ENCODE data around the gene PJA1. TPM values are rescaled to one million over a fixed set of nuclear protein-coding genes. Genes with fewer than 3 reads are reported as not detected.

The PJA1 gene
- total RNA-seq, 1 experiment from 2014 or later, result 43.1 TPM

GRCh38 chrX:69172937-69173336, 7.7 kb upstream of the PJA1 start:
- Mint-ChIP-seq H3K9me3 (peaks cover 12% of the 10 kb centered on the region), H3K4me1 (peaks cover 4% of the 10 kb centered on the region), H3K4me3 (no peak overlapping the region), H3K36me3 (0 out of 2 replicates have a peak, but pooled peaks cover 2% of the 10 kb centered on the region), H3K27me3 (ENCODE audit: low read depth) (peaks cover 13% of the 10 kb centered on the region), H3K27ac (no peak overlapping the region)
- ChIA-PET CTCF (no interaction called here), POLR2A (no interaction called here)
- ATAC-seq (no peak), DNase-seq (ENCODE audit: low spot score) (no peak)
- TF ChIP-seq GRHL2 (CRISPR knock-in tag; IDR thresholded peaks at IDR 0.05; ENCODE audit: insufficient replicate concordance, severe bottlenecking) (no peak), JUN (CRISPR knock-in tag; IDR thresholded peaks at IDR 0.05) (no peak), FOXJ3 (CRISPR knock-in tag; IDR thresholded peaks at IDR 0.05; ENCODE audit: borderline replicate concordance) (no peak), TEAD4 (CRISPR knock-in tag; IDR thresholded peaks at IDR 0.05) (no peak), ETV6 (CRISPR knock-in tag; IDR thresholded peaks at IDR 0.05) (no peak)

GRCh38 chrX:69170319-69170718, 5.1 kb upstream of the PJA1 start:
- H3K4me1 Mint-ChIP-seq, result peaks cover 4% of the 10 kb centered on the region
- POLR2A ChIA-PET, result no interaction called here
- no peak overlapping the region for H3K27ac Mint-ChIP-seq
- peaks cover 10% of the 10 kb centered on the region for H3K27me3 Mint-ChIP-seq (ENCODE audit: low read depth)
- no peak for ATAC-seq
- no peak for DNase-seq (ENCODE audit: low spot score)
- H3K9me3 Mint-ChIP-seq, result peaks cover 12% of the 10 kb centered on the region
- no peak overlapping the region for H3K4me3 Mint-ChIP-seq
- CTCF ChIA-PET, result interaction anchor here (0.9 kb wide), 1 partner anchor 37 kb away, joined by 3 read pairs; no protein-coding TSS in a partner anchor
- no peaks in the 10 kb centered on the region for H3K36me3 Mint-ChIP-seq
- TF ChIP-seq, protein P1, sequence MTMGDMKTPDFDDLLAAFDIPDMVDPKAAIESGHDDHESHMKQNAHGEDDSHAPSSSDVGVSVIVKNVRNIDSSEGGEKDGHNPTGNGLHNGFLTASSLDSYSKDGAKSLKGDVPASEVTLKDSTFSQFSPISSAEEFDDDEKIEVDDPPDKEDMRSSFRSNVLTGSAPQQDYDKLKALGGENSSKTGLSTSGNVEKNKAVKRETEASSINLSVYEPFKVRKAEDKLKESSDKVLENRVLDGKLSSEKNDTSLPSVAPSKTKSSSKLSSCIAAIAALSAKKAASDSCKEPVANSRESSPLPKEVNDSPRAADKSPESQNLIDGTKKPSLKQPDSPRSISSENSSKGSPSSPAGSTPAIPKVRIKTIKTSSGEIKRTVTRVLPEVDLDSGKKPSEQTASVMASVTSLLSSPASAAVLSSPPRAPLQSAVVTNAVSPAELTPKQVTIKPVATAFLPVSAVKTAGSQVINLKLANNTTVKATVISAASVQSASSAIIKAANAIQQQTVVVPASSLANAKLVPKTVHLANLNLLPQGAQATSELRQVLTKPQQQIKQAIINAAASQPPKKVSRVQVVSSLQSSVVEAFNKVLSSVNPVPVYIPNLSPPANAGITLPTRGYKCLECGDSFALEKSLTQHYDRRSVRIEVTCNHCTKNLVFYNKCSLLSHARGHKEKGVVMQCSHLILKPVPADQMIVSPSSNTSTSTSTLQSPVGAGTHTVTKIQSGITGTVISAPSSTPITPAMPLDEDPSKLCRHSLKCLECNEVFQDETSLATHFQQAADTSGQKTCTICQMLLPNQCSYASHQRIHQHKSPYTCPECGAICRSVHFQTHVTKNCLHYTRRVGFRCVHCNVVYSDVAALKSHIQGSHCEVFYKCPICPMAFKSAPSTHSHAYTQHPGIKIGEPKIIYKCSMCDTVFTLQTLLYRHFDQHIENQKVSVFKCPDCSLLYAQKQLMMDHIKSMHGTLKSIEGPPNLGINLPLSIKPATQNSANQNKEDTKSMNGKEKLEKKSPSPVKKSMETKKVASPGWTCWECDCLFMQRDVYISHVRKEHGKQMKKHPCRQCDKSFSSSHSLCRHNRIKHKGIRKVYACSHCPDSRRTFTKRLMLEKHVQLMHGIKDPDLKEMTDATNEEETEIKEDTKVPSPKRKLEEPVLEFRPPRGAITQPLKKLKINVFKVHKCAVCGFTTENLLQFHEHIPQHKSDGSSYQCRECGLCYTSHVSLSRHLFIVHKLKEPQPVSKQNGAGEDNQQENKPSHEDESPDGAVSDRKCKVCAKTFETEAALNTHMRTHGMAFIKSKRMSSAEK (CRISPR knock-in tag; IDR thresholded peaks at IDR 0.05; ENCODE audit: borderline replicate concordance), result no peak
- no peak for TF ChIP-seq PRRX2 (CRISPR knock-in tag; IDR thresholded peaks at IDR 0.05)
- no peak for TF ChIP-seq TCF7 (CRISPR knock-in tag; IDR thresholded peaks at IDR 0.05; ENCODE audit: low read depth)

DNA sequence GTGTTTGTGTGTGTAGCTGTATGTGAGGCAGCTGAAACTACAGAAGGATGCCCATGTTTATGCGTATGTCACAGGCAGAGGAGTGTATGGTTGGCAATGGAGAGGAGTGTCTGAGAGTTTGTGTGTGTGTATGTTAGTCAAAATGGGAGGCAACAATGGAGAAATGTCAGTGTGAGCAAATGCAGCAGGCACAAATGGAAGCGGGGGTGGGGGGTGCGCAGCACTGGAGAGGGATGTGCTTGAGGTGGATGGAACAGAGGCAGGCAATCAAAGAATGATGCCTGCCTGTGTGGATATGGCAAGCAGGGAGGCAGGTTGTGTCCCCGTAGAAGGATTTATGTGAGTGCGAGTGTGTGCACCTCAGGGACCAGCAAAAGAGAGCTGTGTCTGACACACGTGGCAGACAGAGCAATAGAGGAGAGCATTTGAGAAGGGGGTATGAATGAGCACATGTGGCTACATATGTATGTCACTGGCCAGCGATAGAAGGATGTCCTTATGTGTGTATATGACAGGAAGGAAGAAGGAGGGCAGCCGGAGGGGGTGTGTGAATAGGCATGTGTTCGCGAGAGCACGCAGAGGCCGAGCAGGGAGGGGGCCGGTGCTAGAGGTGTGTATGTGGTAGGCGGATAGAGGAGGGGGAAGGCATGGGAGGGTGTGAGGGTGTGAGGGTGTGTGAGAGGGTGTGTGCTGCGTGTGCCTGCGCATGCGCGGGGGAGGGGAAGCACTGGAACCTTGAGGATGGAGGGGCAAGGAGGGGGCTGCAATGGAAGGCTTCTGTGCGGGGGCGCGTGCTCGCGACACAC, 1.1 kb downstream of the PJA1 start:
- Mint-ChIP-seq H3K27ac (peak overlapping the region; percentile 48), H3K36me3 (peaks cover 22% of the 10 kb centered on the region), H3K4me3 (peak overlapping the region; percentile 75), H3K27me3 (ENCODE audit: low read depth) (no peaks in the 10 kb centered on the region), H3K9me3 (peaks cover 6% of the 10 kb centered on the region), H3K4me1 (peaks cover 36% of the 10 kb centered on the region)
- ChIA-PET POLR2A (no interaction called here), CTCF (interaction anchor here (1.7 kb wide), 1 partner anchor 70 kb away, joined by 6 read pairs; no protein-coding TSS in a partner anchor)
- ATAC-seq, result peak; percentile 88
- no peak for TF ChIP-seq TEAD4 (CRISPR knock-in tag; IDR thresholded peaks at IDR 0.05)
- TF ChIP-seq ZBTB21 (CRISPR knock-in tag; IDR thresholded peaks at IDR 0.05; ENCODE audit: borderline replicate concordance), result no peak
- TF ChIP-seq, protein P2, sequence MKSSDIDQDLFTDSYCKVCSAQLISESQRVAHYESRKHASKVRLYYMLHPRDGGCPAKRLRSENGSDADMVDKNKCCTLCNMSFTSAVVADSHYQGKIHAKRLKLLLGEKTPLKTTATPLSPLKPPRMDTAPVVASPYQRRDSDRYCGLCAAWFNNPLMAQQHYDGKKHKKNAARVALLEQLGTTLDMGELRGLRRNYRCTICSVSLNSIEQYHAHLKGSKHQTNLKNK (CRISPR knock-in tag; IDR thresholded peaks at IDR 0.05), result no peak
- peak; percentile 28 for DNase-seq (ENCODE audit: low spot score)

DNA sequence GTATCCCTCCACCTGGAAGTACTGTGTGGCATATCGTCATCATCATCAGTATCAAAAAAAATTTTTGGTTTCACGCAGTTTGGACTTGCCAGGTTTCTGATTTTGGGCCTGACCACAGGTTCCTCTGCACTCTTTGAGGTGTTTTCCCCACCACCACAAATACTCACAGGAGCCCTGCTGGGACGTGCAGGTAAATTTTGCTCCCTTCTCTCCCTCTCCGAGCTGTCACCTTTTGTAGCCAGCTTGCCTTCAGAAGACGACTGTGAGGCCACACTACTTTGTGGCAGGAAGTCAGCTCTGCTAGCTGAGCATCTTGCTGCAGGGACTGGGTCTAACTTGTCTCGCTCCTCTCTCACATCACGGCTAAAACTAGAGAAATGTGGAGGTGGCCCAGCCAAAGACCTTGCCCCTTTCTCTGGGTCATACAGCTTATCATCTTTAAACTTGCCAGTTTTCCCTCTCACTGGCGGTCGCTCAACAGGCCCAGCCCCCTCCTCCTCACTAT, 2.8 kb downstream of the PJA1 start:
- ChIA-PET POLR2A (no interaction called here), CTCF (interaction anchor here (1.0 kb wide), 1 partner anchor 25 kb away, joined by 3 read pairs; no protein-coding TSS in a partner anchor)
- ATAC-seq, result no peak
- peak overlapping the region; percentile 36; the same call in 1 of the 2 replicates for H3K27ac Mint-ChIP-seq
- no peaks in the 10 kb centered on the region for H3K27me3 Mint-ChIP-seq (ENCODE audit: low read depth)
- DNase-seq (ENCODE audit: low spot score), result no peak
- peaks cover 22% of the 10 kb centered on the region for H3K36me3 Mint-ChIP-seq
- no peaks in the 10 kb centered on the region for H3K9me3 Mint-ChIP-seq
- H3K4me3 Mint-ChIP-seq, result no peak overlapping the region
- H3K4me1 Mint-ChIP-seq, result peaks cover 45% of the 10 kb centered on the region
- TF ChIP-seq ATF1 (CRISPR knock-in tag; IDR thresholded peaks at IDR 0.05), result no peak
- TF ChIP-seq NFE2L1 (CRISPR knock-in tag; IDR thresholded peaks at IDR 0.05), result no peak
- TF ChIP-seq SP1 (CRISPR knock-in tag; conservative IDR thresholded peaks at IDR 0.05), result no peak
- TF ChIP-seq ZNF317 (CRISPR knock-in tag; IDR thresholded peaks at IDR 0.05; ENCODE audit: borderline replicate concordance, low read depth), result no peak
- TF ChIP-seq ZNF416 (CRISPR knock-in tag; IDR thresholded peaks at IDR 0.05), result no peak
- no peak for TF ChIP-seq ZNF121 (CRISPR knock-in tag; IDR thresholded peaks at IDR 0.05)
- TF ChIP-seq SMAD3 (CRISPR knock-in tag; IDR thresholded peaks at IDR 0.05; ENCODE audit: borderline replicate concordance), result no peak
- TF ChIP-seq, protein P3, sequence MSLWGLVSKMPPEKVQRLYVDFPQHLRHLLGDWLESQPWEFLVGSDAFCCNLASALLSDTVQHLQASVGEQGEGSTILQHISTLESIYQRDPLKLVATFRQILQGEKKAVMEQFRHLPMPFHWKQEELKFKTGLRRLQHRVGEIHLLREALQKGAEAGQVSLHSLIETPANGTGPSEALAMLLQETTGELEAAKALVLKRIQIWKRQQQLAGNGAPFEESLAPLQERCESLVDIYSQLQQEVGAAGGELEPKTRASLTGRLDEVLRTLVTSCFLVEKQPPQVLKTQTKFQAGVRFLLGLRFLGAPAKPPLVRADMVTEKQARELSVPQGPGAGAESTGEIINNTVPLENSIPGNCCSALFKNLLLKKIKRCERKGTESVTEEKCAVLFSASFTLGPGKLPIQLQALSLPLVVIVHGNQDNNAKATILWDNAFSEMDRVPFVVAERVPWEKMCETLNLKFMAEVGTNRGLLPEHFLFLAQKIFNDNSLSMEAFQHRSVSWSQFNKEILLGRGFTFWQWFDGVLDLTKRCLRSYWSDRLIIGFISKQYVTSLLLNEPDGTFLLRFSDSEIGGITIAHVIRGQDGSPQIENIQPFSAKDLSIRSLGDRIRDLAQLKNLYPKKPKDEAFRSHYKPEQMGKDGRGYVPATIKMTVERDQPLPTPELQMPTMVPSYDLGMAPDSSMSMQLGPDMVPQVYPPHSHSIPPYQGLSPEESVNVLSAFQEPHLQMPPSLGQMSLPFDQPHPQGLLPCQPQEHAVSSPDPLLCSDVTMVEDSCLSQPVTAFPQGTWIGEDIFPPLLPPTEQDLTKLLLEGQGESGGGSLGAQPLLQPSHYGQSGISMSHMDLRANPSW (CRISPR knock-in tag; conservative IDR thresholded peaks at IDR 0.05; ENCODE audit: low read depth), result no peak
- no peak for TF ChIP-seq TEAD4 (CRISPR knock-in tag; IDR thresholded peaks at IDR 0.05)
- TF ChIP-seq CREM (CRISPR knock-in tag; IDR thresholded peaks at IDR 0.05), result no peak
- TF ChIP-seq IRF2 (CRISPR knock-in tag; IDR thresholded peaks at IDR 0.05; ENCODE audit: borderline replicate concordance, low read depth), result no peak
- TF ChIP-seq NFATC4 (CRISPR knock-in tag; IDR thresholded peaks at IDR 0.05), result no peak
- TF ChIP-seq ELF4 (CRISPR knock-in tag; IDR thresholded peaks at IDR 0.05; ENCODE audit: low read depth), result no peak

Data from WTC11 (cell line).